Measurements from ENCODE around the gene NYNRIN. TPM values are rescaled to one million over a fixed set of nuclear protein-coding genes. Genes with fewer than 3 reads are reported as not detected.
"Not testable (repeated sequence)": the region's sequence is repeated elsewhere in the genome, so short reads cannot be mapped to it uniquely, and the experiment has no call there.

NYNRIN gene
- total RNA-seq, 1 donor from 2014 or later, result 40.0 TPM

DNA sequence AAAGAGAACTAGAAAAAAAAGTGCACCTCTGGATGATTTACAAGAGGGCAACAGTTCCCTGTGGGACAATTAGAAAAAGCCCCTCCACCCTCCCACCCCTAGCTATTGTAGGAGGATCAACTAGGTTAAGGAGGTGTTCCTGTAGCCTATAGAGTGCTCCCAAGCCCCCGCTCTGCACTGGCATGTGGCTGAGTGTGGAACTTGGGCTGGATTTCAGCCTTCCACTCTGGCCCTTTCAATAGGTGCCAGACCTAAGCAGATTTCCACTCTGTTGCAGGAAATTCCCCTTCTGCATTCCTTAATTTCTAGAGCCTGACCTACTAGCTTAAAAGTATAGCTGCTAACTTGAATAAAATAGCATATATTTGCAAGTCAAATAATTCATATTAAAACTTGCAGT, 28.1 kb upstream of the NYNRIN start:
- TF ChIP-seq, protein P1, sequence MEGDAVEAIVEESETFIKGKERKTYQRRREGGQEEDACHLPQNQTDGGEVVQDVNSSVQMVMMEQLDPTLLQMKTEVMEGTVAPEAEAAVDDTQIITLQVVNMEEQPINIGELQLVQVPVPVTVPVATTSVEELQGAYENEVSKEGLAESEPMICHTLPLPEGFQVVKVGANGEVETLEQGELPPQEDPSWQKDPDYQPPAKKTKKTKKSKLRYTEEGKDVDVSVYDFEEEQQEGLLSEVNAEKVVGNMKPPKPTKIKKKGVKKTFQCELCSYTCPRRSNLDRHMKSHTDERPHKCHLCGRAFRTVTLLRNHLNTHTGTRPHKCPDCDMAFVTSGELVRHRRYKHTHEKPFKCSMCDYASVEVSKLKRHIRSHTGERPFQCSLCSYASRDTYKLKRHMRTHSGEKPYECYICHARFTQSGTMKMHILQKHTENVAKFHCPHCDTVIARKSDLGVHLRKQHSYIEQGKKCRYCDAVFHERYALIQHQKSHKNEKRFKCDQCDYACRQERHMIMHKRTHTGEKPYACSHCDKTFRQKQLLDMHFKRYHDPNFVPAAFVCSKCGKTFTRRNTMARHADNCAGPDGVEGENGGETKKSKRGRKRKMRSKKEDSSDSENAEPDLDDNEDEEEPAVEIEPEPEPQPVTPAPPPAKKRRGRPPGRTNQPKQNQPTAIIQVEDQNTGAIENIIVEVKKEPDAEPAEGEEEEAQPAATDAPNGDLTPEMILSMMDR (IDR thresholded peaks at IDR 0.05; ENCODE audit: unreplicated experiment), result no peak
- no peaks in the 10 kb centered on the region for H3K27me3 Mint-ChIP-seq
- no peak overlapping the region for H3K4me3 Mint-ChIP-seq (ENCODE audit: low read depth)
- no peak for DNase-seq (ENCODE audit: low spot score, unreplicated experiment)
- peaks cover 10% of the 10 kb centered on the region for H3K4me1 Mint-ChIP-seq (ENCODE audit: low read depth)
- H3K36me3 Mint-ChIP-seq (ENCODE audit: insufficient read depth), result no peaks in the 10 kb centered on the region
- H3K27ac Mint-ChIP-seq, result no peak overlapping the region
- no peaks in the 10 kb centered on the region for H3K9me3 Mint-ChIP-seq (ENCODE audit: low read depth)

DNA sequence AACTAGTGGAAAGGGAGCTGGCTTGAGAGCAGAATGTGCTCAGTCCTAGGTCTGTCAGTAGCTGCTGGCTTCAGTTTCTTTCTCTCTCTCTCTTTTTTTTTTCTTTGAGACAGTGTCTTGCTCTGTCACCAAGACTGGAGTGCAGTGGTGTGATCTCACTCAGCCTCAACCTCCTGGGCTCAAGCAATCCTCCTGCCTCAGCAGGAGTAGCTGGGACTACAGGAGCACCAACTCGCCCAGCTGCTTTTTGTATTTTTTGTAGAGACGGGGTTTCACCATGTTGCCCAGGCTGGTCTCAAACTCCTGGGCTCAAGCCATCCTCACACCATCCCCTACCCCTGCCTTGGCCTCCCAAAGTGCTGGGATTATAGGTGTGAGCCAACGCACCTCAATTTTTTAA, 27.2 kb upstream of the NYNRIN start:
- not testable (repeated sequence) for H3K4me1 Mint-ChIP-seq (ENCODE audit: low read depth); H3K36me3 Mint-ChIP-seq (ENCODE audit: insufficient read depth); H3K9me3 Mint-ChIP-seq (ENCODE audit: low read depth); H3K4me3 Mint-ChIP-seq (ENCODE audit: low read depth); H3K27ac Mint-ChIP-seq; DNase-seq (ENCODE audit: low spot score, unreplicated experiment); H3K27me3 Mint-ChIP-seq

DNA sequence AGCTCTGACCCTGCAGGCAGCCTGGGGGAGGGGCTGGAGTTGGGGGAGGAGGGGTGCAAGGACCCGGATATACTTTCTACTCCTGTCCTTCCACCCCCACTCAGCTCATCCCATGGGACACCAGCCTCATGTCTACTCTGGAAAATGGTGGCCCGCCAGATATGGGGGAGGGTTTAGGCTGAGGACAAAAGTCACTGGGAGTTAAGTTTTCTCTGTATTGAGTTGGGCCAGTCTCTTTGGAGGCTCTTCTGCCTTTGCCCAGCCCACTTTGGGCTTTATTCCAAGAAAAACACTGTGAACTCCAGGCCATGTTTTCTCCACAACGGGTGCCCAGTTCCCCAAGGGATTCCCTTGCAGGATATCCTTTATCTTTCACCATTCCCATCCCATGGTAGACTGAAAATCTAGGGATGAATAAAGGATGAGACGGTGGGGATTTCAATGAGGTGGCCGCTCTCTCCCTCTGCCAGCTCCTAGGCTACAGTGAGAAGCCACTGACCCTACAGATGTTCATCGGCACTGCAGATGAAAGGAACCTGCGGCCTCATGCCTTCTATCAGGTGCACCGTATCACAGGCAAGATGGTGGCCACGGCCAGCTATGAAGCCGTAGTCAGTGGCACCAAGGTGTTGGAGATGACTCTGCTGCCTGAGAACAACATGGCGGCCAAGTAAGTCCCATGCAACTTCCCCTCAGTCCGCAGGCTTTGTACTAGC, 25.9 kb upstream of the NYNRIN start:
- H3K36me3 Mint-ChIP-seq (ENCODE audit: insufficient read depth), result no peaks in the 10 kb centered on the region
- no peak overlapping the region for H3K27ac Mint-ChIP-seq
- TF ChIP-seq, protein P1 (IDR thresholded peaks at IDR 0.05; ENCODE audit: unreplicated experiment), result no peak
- no peak for DNase-seq (ENCODE audit: low spot score, unreplicated experiment)
- H3K4me1 Mint-ChIP-seq (ENCODE audit: low read depth), result peaks cover 2% of the 10 kb centered on the region
- no peak overlapping the region for H3K4me3 Mint-ChIP-seq (ENCODE audit: low read depth)
- H3K9me3 Mint-ChIP-seq (ENCODE audit: low read depth), result no peaks in the 10 kb centered on the region
- H3K27me3 Mint-ChIP-seq, result no peaks in the 10 kb centered on the region

DNA sequence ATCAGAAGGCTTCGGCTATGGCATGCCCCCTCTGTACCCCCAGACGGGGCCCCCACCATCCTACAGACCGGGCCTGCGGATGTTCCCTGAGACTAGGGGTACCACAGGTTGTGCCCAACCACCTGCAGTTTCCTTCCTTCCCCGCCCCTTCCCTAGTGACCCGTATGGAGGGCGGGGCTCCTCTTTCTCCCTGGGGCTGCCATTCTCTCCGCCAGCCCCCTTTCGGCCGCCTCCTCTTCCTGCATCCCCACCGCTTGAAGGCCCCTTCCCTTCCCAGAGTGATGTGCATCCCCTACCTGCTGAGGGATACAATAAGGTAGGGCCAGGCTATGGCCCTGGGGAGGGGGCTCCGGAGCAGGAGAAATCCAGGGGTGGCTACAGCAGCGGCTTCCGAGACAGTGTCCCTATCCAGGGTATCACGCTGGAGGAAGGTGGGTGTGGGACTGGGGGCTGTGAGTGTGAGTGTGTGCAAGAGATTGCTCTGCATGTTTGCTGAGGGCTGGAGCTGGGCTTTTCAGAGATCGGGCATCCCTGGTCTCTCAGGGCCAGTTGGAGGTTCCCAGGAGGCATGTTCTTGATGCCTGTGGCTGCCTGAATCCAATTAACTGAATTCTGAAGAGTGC, 22.2 kb upstream of the NYNRIN start:
- Mint-ChIP-seq H3K36me3 (ENCODE audit: insufficient read depth) (no peaks in the 10 kb centered on the region), H3K27ac (no peak overlapping the region), H3K9me3 (ENCODE audit: low read depth) (no peaks in the 10 kb centered on the region), H3K27me3 (peaks cover 3% of the 10 kb centered on the region), H3K4me3 (ENCODE audit: low read depth) (no peak overlapping the region), H3K4me1 (ENCODE audit: low read depth) (peaks cover 8% of the 10 kb centered on the region)
- no peak for DNase-seq (ENCODE audit: low spot score, unreplicated experiment)
- TF ChIP-seq, protein P1 (IDR thresholded peaks at IDR 0.05; ENCODE audit: unreplicated experiment), result no peak

DNA sequence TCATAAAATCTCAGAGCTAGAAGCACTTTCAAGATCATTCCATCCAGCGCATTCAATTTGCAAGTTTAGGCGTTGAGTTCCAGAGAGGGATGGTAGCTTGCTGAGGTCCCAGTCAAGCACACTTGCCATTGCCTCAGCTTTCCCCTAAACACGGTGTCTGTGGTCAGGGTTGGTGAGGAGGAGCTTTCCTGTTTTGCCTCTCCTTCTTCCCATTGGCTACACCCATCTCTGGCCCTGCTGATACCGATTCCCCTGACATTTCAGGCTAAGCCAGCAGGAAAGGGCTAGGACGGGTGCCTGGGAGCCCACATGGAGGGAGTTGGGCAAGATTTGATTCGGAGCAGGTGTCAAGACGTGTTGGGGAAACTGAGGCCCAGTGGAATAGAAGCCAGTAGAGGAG, 21.7 kb upstream of the NYNRIN start:
- Mint-ChIP-seq H3K9me3 (ENCODE audit: low read depth) (no peaks in the 10 kb centered on the region), H3K4me3 (ENCODE audit: low read depth) (no peak overlapping the region), H3K27ac (no peak overlapping the region), H3K4me1 (ENCODE audit: low read depth) (peaks cover 8% of the 10 kb centered on the region), H3K27me3 (peaks cover 3% of the 10 kb centered on the region), H3K36me3 (ENCODE audit: insufficient read depth) (no peaks in the 10 kb centered on the region)
- TF ChIP-seq, protein P1 (IDR thresholded peaks at IDR 0.05; ENCODE audit: unreplicated experiment), result no peak
- DNase-seq (ENCODE audit: low spot score, unreplicated experiment), result no peak

DNA sequence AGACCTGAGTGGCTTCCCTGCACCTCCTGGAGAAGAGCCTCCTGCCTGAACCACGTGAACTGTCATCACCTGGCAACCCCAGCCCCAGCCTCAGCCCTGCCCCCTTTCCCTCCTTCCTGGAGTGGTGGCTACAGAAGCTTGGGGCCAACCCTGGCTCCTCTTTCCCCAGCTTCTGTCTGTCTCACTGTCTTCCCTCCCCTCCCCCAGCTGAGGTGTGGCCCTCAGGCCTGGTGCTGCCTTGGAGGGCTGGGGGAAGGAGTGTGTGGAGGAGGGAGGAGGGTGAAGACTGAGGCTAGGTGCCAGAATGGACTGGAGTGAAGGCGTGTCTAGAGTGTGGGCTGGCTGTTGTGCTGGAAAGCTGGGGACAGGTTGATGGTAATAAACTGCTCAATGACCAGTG, 21.1 kb upstream of the NYNRIN start:
- TF ChIP-seq, protein P1 (IDR thresholded peaks at IDR 0.05; ENCODE audit: unreplicated experiment), result no peak
- Mint-ChIP-seq H3K9me3 (ENCODE audit: low read depth) (no peaks in the 10 kb centered on the region), H3K4me3 (ENCODE audit: low read depth) (no peak overlapping the region), H3K27me3 (peaks cover 3% of the 10 kb centered on the region), H3K27ac (no peak overlapping the region), H3K4me1 (ENCODE audit: low read depth) (peaks cover 8% of the 10 kb centered on the region), H3K36me3 (ENCODE audit: insufficient read depth) (no peaks in the 10 kb centered on the region)
- DNase-seq (ENCODE audit: low spot score, unreplicated experiment), result no peak
